ENCODE results near the gene FAM200A. TPM values are rescaled to one million over a fixed set of nuclear protein-coding genes. Genes with fewer than 3 reads are reported as not detected.

Gene FAM200A
- total and polyA plus RNA-seq, 5 donors from 2014 or later: 3.1 to 10.8 (median 5.0) TPM

DNA sequence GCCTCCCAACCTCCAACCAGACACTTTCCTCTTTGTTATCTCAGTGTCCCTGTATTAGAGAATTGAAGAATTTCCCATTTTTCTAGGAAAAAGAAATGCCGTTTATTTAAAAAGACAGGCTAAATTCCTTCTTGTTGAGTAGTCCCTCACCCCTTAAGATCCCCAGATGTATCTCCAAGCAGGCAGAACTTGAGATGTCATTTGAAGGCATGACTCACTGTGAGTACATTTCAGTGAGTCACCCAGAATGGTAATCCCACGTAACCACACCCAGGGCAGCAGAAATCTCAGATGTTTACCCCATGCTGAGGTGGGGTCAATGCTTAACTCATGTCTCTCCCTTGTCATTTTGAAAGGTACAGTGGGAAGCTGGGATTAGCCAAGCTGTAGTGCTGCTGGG, 10.9 kb upstream of the FAM200A start:
- Mint-ChIP-seq H3K27ac (peak overlapping the region in 2 of 3 donors; percentile 72 to 84), H3K36me3 (peaks cover 38% of the 10 kb centered on the region), H3K4me3 (peak overlapping the region in 1 of 4 donors; percentile 60), H3K9me3 (peaks cover 0 to 2% (median 0%) of the 10 kb centered on the region in 7 donors), H3K4me1 (peaks cover 18 to 52% (median 42%) of the 10 kb centered on the region in 4 donors), H3K27me3 (peaks cover 6% of the 10 kb centered on the region)
- H3K27me3 ChIP-seq (ENCODE audit: control insufficient read depth, insufficient read depth, low read length): no peaks in the 10 kb centered on the region
- H3K27ac ChIP-seq (ENCODE audit: insufficient read depth, low read length, poor library complexity, severe bottlenecking): no peak overlapping the region
- H3K4me3 ChIP-seq (ENCODE audit: low read depth, low read length): no peak overlapping the region
- peaks cover 24% of the 10 kb centered on the region for H3K4me1 ChIP-seq (ENCODE audit: control insufficient read depth, insufficient read depth, low read length, poor library complexity, severe bottlenecking)
- DNase-seq: peak in 1 of 3 donors; percentile 31
- no peaks in the 10 kb centered on the region for H3K9me3 ChIP-seq (ENCODE audit: control insufficient read depth in 2 of 2, low read length in 2 of 2)
- peaks cover 58% of the 10 kb centered on the region for H3K36me3 ChIP-seq (ENCODE audit: control insufficient read depth, insufficient read depth, low read length)
- peak; percentile 27 to 44 for ATAC-seq (ENCODE audit: low read depth in 2 of 2)

- Mint-ChIP-seq H3K27me3 (peaks cover 8% of the 10 kb centered on the region), H3K4me3 (peak overlapping the region in 2 of 4 donors; percentile 48 to 60), H3K27ac (peak overlapping the region in 2 of 3 donors; percentile 84 to 93), H3K4me1 (peaks cover 18 to 57% (median 46%) of the 10 kb centered on the region in 4 donors), H3K36me3 (peaks cover 39% of the 10 kb centered on the region), H3K9me3 (peaks cover 0 to 2% (median 0%) of the 10 kb centered on the region in 7 donors)
- Histone ChIP-seq H3K4me1 (ENCODE audit: control insufficient read depth, insufficient read depth, low read length, poor library complexity, severe bottlenecking) (peaks cover 30% of the 10 kb centered on the region), H3K27me3 (ENCODE audit: control insufficient read depth, insufficient read depth, low read length) (no peaks in the 10 kb centered on the region), H3K27ac (ENCODE audit: insufficient read depth, low read length, poor library complexity, severe bottlenecking) (no peak overlapping the region), H3K9me3 (ENCODE audit: control insufficient read depth in 2 of 2, low read length in 2 of 2) (no peaks in the 10 kb centered on the region), H3K4me3 (ENCODE audit: low read depth, low read length) (no peak overlapping the region), H3K36me3 (ENCODE audit: control insufficient read depth, insufficient read depth, low read length) (peaks cover 58% of the 10 kb centered on the region)
- DNase-seq: no peak
- no peak for ATAC-seq (ENCODE audit: low read depth in 2 of 2)
Measured at GRCh38 chr7:99562114-99562784, 10.3 kb upstream of the FAM200A start.

GRCh38 chr7:99561737-99562051, 9.8 kb upstream of the FAM200A start:
- Histone ChIP-seq H3K27ac (ENCODE audit: insufficient read depth, low read length, poor library complexity, severe bottlenecking) (no peak overlapping the region), H3K4me1 (ENCODE audit: control insufficient read depth, insufficient read depth, low read length, poor library complexity, severe bottlenecking) (peaks cover 36% of the 10 kb centered on the region), H3K4me3 (ENCODE audit: low read depth, low read length) (no peak overlapping the region), H3K9me3 (ENCODE audit: control insufficient read depth in 2 of 2, low read length in 2 of 2) (no peaks in the 10 kb centered on the region), H3K27me3 (ENCODE audit: control insufficient read depth, insufficient read depth, low read length) (no peaks in the 10 kb centered on the region), H3K36me3 (ENCODE audit: control insufficient read depth, insufficient read depth, low read length) (peaks cover 58% of the 10 kb centered on the region)
- Mint-ChIP-seq H3K36me3 (peaks cover 39% of the 10 kb centered on the region), H3K27ac (peak overlapping the region in 1 of 3 donors; percentile 97), H3K27me3 (peaks cover 8% of the 10 kb centered on the region), H3K4me3 (peak overlapping the region in 1 of 4 donors; percentile 60), H3K4me1 (peaks cover 18 to 63% (median 50%) of the 10 kb centered on the region in 4 donors), H3K9me3 (peaks cover 0 to 2% (median 0%) of the 10 kb centered on the region in 7 donors)
- ATAC-seq (ENCODE audit: low read depth in 2 of 2) (no peak), DNase-seq (no peak)

DNA sequence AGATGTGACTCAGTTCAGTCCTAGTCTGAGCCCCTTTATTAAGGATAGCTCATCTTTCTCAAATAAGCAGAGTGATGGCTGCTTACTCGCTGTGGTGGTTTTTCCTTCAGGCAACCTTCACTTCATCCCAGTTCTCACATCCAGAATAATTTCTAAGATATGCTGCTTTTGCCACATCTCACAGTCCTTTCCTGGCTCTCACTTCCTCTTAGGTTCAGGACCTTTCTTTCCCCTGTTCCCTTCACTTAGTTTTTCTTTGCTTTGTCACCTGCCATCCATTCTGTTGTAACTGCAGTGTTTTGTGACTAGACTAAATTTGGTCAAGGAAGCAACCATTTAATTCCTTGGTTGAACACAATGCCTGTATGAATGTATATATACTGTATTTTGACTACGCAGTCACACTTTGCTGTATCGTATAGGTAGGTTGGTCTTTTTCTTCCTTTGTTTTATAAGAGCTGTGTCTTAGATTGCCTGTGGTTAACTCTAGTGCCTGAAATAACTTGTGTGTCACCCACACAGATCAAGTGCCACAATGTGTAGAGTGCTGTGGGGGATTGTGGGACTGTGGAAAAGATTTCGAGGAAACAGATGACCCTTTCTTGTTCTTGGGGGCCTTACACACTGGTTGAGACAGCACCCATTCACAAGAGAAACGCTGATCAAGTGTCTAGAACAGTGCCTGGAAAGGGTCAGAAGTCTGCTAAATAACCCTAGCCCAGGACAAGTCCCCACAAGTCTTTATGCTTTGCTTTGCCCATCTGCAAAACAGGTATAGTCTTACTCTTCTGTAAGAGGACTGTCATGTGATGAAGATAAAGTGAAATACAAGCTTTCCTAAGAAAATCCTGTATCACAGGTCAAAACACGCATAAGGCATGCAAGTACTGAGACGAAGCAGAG, 9.2 kb upstream of the FAM200A start:
- Histone ChIP-seq H3K4me3 (ENCODE audit: low read depth, low read length) (no peak overlapping the region), H3K27ac (ENCODE audit: insufficient read depth, low read length, poor library complexity, severe bottlenecking) (peak overlapping the region; percentile 37), H3K36me3 (ENCODE audit: control insufficient read depth, insufficient read depth, low read length) (peaks cover 55% of the 10 kb centered on the region), H3K27me3 (ENCODE audit: control insufficient read depth, insufficient read depth, low read length) (no peaks in the 10 kb centered on the region), H3K4me1 (ENCODE audit: control insufficient read depth, insufficient read depth, low read length, poor library complexity, severe bottlenecking) (peaks cover 42% of the 10 kb centered on the region), H3K9me3 (ENCODE audit: control insufficient read depth in 2 of 2, low read length in 2 of 2) (no peaks in the 10 kb centered on the region)
- Mint-ChIP-seq H3K4me1 (peaks cover 18 to 69% (median 50%) of the 10 kb centered on the region in 4 donors), H3K27ac (peak overlapping the region; percentile 83 to 99 (median 97)), H3K36me3 (peaks cover 40% of the 10 kb centered on the region), H3K27me3 (peaks cover 8% of the 10 kb centered on the region), H3K9me3 (peaks cover 0 to 2% (median 0%) of the 10 kb centered on the region in 7 donors), H3K4me3 (peak overlapping the region; percentile 92 to 100 (median 96))
- DNase-seq (no peak), ATAC-seq (ENCODE audit: low read depth in 2 of 2) (no peak)

DNA sequence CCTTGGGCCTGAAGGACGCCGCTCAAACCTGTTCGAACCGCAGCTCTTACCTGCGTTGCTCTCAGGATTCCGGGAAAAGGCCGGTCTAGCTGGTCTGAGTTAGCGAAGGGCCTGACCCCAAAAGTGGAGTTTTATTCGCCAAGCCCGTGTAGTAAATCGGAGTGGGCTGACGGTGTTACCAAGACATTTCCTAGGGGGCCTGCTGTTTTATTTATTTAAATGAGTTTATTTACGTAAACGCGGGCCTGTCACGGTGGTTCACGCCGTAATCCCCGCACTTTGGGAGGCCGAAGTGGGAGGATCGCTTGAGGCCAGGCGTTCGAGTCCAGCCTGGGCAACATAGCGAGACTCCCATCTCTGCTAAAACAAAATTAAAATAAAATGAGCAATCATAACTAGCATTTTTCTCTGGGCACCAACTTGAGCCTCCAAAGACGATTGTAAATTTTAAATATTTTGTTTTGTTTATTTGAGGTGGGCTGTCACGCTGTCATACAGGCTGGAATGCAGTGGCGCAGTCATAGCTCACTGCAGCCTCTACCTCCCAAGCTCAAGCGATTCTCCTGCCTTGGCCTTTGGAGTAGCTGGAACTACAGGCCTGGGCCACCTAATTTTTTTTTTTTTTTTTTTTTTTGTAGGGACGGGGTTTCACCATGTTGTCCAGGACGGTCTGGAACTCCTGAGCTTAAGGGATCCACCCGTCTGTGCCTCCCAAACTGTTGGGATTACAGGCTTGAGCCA, 7.4 kb upstream of the FAM200A start:
- Histone ChIP-seq H3K4me3 (ENCODE audit: low read depth, low read length) (peak overlapping the region; percentile 77), H3K4me1 (ENCODE audit: control insufficient read depth, insufficient read depth, low read length, poor library complexity, severe bottlenecking) (peaks cover 47% of the 10 kb centered on the region), H3K9me3 (ENCODE audit: control insufficient read depth in 2 of 2, low read length in 2 of 2) (no peaks in the 10 kb centered on the region), H3K36me3 (ENCODE audit: control insufficient read depth, insufficient read depth, low read length) (peaks cover 54% of the 10 kb centered on the region), H3K27me3 (ENCODE audit: control insufficient read depth, insufficient read depth, low read length) (no peaks in the 10 kb centered on the region), H3K27ac (ENCODE audit: insufficient read depth, low read length, poor library complexity, severe bottlenecking) (peak overlapping the region; percentile 95)
- Mint-ChIP-seq H3K36me3 (peaks cover 46% of the 10 kb centered on the region), H3K9me3 (peaks cover 0 to 2% (median 0%) of the 10 kb centered on the region in 7 donors), H3K27me3 (peaks cover 8% of the 10 kb centered on the region), H3K4me3 (peak overlapping the region; percentile 92 to 100 (median 96)), H3K27ac (peak overlapping the region; percentile 99), H3K4me1 (peaks cover 16 to 69% (median 51%) of the 10 kb centered on the region in 4 donors)
- DNase-seq (no peak), ATAC-seq (ENCODE audit: low read depth in 2 of 2) (no peak)

GRCh38 chr7:99558306-99559174, 6.6 kb upstream of the FAM200A start, which contains the start of gene ZNF655:
TSS of gene ZNF655 (plus strand) at chr7:99558642. CDS start at chr7:99560560, 1,918 bp downstream.
- DNase-seq (peak; percentile 91 to 96 (median 95)), ATAC-seq (ENCODE audit: low read depth in 2 of 2) (peak; percentile 85 to 86)
- peaks cover 47% of the 10 kb centered on the region for H3K4me1 ChIP-seq (ENCODE audit: control insufficient read depth, insufficient read depth, low read length, poor library complexity, severe bottlenecking)
- H3K4me3 ChIP-seq (ENCODE audit: low read depth, low read length): peak within 1 kb of the TSS; percentile 98
- peaks cover 8% of the 10 kb centered on the region for H3K27me3 Mint-ChIP-seq
- peaks cover 46% of the 10 kb centered on the region for H3K36me3 ChIP-seq (ENCODE audit: control insufficient read depth, insufficient read depth, low read length)
- peaks cover 0 to 2% (median 0%) of the 10 kb centered on the region in 7 donors for H3K9me3 Mint-ChIP-seq
- peaks cover 38% of the 10 kb centered on the region for H3K36me3 Mint-ChIP-seq
- H3K27ac Mint-ChIP-seq: peak within 1 kb of the TSS; percentile 99
- H3K4me3 Mint-ChIP-seq: peak within 1 kb of the TSS; percentile 92 to 100 (median 96)
- H3K4me1 Mint-ChIP-seq: peaks cover 12 to 65% (median 47%) of the 10 kb centered on the region in 4 donors
- H3K9me3 ChIP-seq (ENCODE audit: control insufficient read depth in 2 of 2, low read length in 2 of 2): no peaks in the 10 kb centered on the region
- peak within 1 kb of the TSS; percentile 95 for H3K27ac ChIP-seq (ENCODE audit: insufficient read depth, low read length, poor library complexity, severe bottlenecking)
- no peaks in the 10 kb centered on the region for H3K27me3 ChIP-seq (ENCODE audit: control insufficient read depth, insufficient read depth, low read length)
